HG02798 (cell line): ENCODE results near the gene B3GALT4.
"Not testable (repeated sequence)": the region's sequence is repeated elsewhere in the genome, so short reads cannot be mapped to it uniquely, and the experiment has no call there.

ENCODE experiments used
- ATAC-seq: cut with Tn5 transposase; IDR thresholded peaks from one replicate; pipeline ENCODE4 v1.9.1; 2021; ENCODE audit warnings: mild to moderate bottlenecking; ENCODE audit not compliant: unreplicated experiment, poor library complexity

The B3GALT4 gene

GRCh38 chr6:33276864-33277662 lies at the start of gene B3GALT4:
Gene B3GALT4, plus strand, starts transcription at chr6:33277123. Its CDS starts 297 bp downstream, at chr6:33277420.
- ATAC-seq: peak; percentile 69

GRCh38 chr6:33235221-33235634 lies 41.7 kb upstream of the B3GALT4 start:
- no peak for ATAC-seq

GRCh38 chr6:33236328-33236727 lies 40.6 kb upstream of the B3GALT4 start:
- no peak for ATAC-seq

- ATAC-seq: no peak
These were observed 40.1 kb upstream of the B3GALT4 start for GRCh38 chr6:33236852-33237251.

GRCh38 chr6:33237741-33238140 lies 39.2 kb upstream of the B3GALT4 start:
- ATAC-seq: no peak

GRCh38 chr6:33241968-33242367 lies 35.0 kb upstream of the B3GALT4 start:
- no peak for ATAC-seq

- no peak for ATAC-seq
These were observed 33.4 kb upstream of the B3GALT4 start for GRCh38 chr6:33243476-33243875.

GRCh38 chr6:33247977-33248642 lies 28.8 kb upstream of the B3GALT4 start:
- ATAC-seq: peak; percentile 33

- peak; percentile 3 for ATAC-seq
These were observed 28.3 kb upstream of the B3GALT4 start for GRCh38 chr6:33248643-33248931.

GRCh38 chr6:33248932-33249731 lies 27.8 kb upstream of the B3GALT4 start:
- peak; percentile 93 for ATAC-seq

GRCh38 chr6:33249732-33250630 lies 26.9 kb upstream of the B3GALT4 start:
- ATAC-seq: no peak

GRCh38 chr6:33250731-33251130 lies 26.2 kb upstream of the B3GALT4 start:
- no peak for ATAC-seq

- ATAC-seq: no peak
These were observed 25.4 kb upstream of the B3GALT4 start for GRCh38 chr6:33251395-33252012.

GRCh38 chr6:33252759-33253158 lies 24.2 kb upstream of the B3GALT4 start:
- ATAC-seq: no peak

GRCh38 chr6:33254591-33254990 lies 22.3 kb upstream of the B3GALT4 start:
- ATAC-seq: no peak

- ATAC-seq: no peak
These were observed 17.9 kb upstream of the B3GALT4 start for GRCh38 chr6:33259032-33259431.

GRCh38 chr6:33262490-33262889 lies 14.4 kb upstream of the B3GALT4 start:
- not testable (repeated sequence) for ATAC-seq

GRCh38 chr6:33264015-33264414 lies 12.9 kb upstream of the B3GALT4 start:
- no peak for ATAC-seq

GRCh38 chr6:33271117-33271467 lies 5.8 kb upstream of the B3GALT4 start:
- ATAC-seq: no peak
